ENCODE results near the gene ODAD2.
"Not testable (repeated sequence)": the region's sequence is repeated elsewhere in the genome, so short reads cannot be mapped to it uniquely, and the experiment has no call there.

Gene ODAD2

DNA sequence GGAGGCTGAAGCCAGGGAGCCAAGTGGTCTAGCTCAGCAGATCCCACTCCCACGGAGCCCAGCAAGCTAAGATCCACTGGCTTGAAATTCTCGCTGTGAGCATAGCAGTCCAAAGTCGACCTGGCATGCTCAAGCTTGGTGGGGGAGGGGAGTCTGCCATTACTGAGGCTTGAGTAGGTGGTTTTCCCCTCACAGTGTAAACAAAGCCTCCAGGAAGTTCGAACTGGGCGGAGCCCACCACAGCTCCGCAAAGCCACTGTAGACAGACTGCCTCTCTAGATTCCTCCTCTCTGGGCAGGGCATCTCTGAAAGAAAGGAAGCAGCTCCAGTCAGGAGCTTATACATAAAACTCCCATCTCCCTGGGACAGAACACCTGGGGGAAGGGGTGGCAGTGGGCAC is 99.4 kb downstream of the ODAD2 start:
- not testable (repeated sequence) for H3K36me3 ChIP-seq (ENCODE audit: insufficient read depth, low read length); H3K9me3 ChIP-seq (ENCODE audit: insufficient read depth, low read depth, low read length); H3K4me3 ChIP-seq (ENCODE audit: low read length); H3K27ac ChIP-seq (ENCODE audit: low read depth, low read length); H3K9ac ChIP-seq (ENCODE audit: low read depth, low read length); H3K27me3 ChIP-seq (ENCODE audit: insufficient read depth, low read length)
- WGBS, result 34% methylated on average over 6 of the region's 6 CpGs
- H3K4me1 ChIP-seq (ENCODE audit: insufficient read depth, low read length), result peaks cover 10% of the 10 kb centered on the region; the same call in 1 of the 2 replicates

DNA sequence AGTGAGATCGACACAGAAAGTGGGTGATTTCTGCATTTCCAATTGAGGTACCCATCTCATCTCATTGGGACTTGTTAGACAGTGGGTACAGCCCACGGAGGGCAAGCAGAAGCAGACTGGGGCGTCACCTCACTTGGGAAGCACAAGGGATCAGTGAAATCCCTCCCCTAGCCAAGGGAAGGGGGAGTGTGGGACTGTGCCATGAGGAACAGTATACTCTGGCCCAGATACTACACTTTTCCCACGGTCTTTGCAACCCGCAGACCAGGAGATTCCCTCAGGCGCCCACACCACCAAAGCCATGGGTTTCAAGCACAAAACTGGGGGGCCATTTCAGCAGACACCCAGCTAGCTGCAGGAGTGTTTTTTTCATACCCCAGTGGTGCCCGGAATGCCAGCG is 99.8 kb downstream of the ODAD2 start:
- 81% methylated on average over 8 of the region's 8 CpGs for WGBS
- Histone ChIP-seq H3K27ac (ENCODE audit: low read depth, low read length) (no peak overlapping the region), H3K9me3 (ENCODE audit: insufficient read depth, low read depth, low read length) (no peaks in the 10 kb centered on the region), H3K4me3 (ENCODE audit: low read length) (no peak overlapping the region), H3K9ac (ENCODE audit: low read depth, low read length) (no peak overlapping the region), H3K36me3 (ENCODE audit: insufficient read depth, low read length) (no peaks in the 10 kb centered on the region), H3K27me3 (ENCODE audit: insufficient read depth, low read length) (no peaks in the 10 kb centered on the region), H3K4me1 (ENCODE audit: insufficient read depth, low read length) (peaks cover 10% of the 10 kb centered on the region; the same call in 1 of the 2 replicates)

DNA sequence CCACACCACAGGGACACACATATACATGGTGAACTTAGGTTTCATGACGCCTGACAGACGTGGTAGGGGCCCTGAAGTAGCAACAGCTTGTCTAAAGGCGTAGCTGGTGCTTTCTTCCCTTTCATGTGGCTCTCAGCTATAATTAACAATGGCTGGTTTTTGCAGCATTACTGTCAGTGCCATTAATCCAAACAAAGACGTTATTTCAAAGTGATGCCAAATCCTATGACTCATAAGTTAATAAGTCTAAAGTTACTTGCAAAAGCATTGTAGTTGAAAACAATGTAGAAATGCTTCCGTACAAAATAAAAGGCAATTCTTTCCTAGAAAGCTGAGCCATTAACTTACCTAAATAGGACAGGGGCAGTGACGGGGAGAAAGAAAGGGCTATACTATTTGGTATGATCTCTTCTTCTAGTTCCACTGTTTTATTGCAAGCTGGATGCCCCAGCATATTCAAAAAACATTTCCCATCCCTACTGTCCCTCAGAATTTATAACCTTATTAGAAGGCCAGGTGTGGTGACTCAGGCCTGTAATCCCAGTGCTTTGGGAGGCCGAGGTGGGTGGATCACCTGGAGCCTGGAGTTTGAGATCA is 105.4 kb downstream of the ODAD2 start:
- H3K4me1 ChIP-seq (ENCODE audit: insufficient read depth, low read length), result no peaks in the 10 kb centered on the region
- H3K4me3 ChIP-seq (ENCODE audit: low read length), result no peak overlapping the region
- H3K9ac ChIP-seq (ENCODE audit: low read depth, low read length), result no peak overlapping the region
- no peaks in the 10 kb centered on the region for H3K9me3 ChIP-seq (ENCODE audit: insufficient read depth, low read depth, low read length)
- no peak overlapping the region for H3K27ac ChIP-seq (ENCODE audit: low read depth, low read length)
- H3K36me3 ChIP-seq (ENCODE audit: insufficient read depth, low read length), result no peaks in the 10 kb centered on the region
- 92% methylated on average over 7 of the region's 7 CpGs for WGBS
- no peaks in the 10 kb centered on the region for H3K27me3 ChIP-seq (ENCODE audit: insufficient read depth, low read length)

DNA sequence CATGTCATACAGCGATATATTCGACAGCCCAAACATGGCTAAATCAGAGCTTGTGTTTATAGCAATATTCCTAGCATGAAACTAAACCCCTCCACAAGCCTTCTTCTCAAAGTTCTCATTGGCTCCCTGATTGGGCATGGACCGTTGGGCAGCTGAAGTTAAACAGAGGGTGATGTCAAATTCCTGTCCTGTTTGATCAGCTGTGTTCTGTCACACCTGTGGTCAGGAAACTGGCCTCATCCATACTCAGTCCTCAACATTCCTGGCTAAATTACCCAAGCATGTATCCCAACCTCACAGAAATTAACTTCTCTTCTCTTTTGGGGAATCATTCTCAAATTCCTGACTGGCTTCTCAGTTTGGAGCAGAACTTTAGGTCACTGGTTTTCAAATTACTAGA is 107.9 kb downstream of the ODAD2 start:
- Histone ChIP-seq H3K9me3 (ENCODE audit: insufficient read depth, low read depth, low read length) (no peaks in the 10 kb centered on the region), H3K27me3 (ENCODE audit: insufficient read depth, low read length) (no peaks in the 10 kb centered on the region), H3K4me1 (ENCODE audit: insufficient read depth, low read length) (no peaks in the 10 kb centered on the region; the same call in 1 of the 2 replicates), H3K4me3 (ENCODE audit: low read length) (no peak overlapping the region), H3K27ac (ENCODE audit: low read depth, low read length) (no peak overlapping the region), H3K36me3 (ENCODE audit: insufficient read depth, low read length) (no peaks in the 10 kb centered on the region), H3K9ac (ENCODE audit: low read depth, low read length) (no peak overlapping the region)
- 88% methylated on average over 3 of the region's 3 CpGs for WGBS

DNA sequence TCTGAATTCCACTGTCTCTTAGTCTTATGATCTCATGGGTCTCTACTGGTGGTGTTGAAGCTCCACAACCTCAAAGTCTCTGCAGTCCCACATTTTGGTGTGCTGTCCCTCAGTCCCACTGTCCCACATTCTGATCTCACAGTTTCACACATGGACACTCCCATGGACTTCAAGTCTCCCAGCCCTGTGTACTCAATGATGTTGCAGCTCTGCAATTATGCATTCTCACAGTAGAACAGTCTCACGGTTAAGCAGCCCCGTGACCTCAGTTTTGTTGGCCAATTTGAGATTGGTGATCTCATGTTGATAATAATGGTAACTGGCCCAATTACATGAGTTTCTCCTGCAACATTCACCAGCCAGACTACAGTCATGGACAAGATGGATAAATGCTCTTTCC is 109.4 kb downstream of the ODAD2 start:
- H3K27ac ChIP-seq (ENCODE audit: low read depth, low read length), result no peak overlapping the region
- no peaks in the 10 kb centered on the region for H3K9me3 ChIP-seq (ENCODE audit: insufficient read depth, low read depth, low read length)
- no peak overlapping the region for H3K9ac ChIP-seq (ENCODE audit: low read depth, low read length)
- no peak overlapping the region for H3K4me3 ChIP-seq (ENCODE audit: low read length)
- no peaks in the 10 kb centered on the region for H3K36me3 ChIP-seq (ENCODE audit: insufficient read depth, low read length)
- H3K4me1 ChIP-seq (ENCODE audit: insufficient read depth, low read length), result no peaks in the 10 kb centered on the region; the same call in 1 of the 2 replicates
- 100% methylated on average over 2 of the region's 2 CpGs for WGBS
- H3K27me3 ChIP-seq (ENCODE audit: insufficient read depth, low read length), result no peaks in the 10 kb centered on the region

DNA sequence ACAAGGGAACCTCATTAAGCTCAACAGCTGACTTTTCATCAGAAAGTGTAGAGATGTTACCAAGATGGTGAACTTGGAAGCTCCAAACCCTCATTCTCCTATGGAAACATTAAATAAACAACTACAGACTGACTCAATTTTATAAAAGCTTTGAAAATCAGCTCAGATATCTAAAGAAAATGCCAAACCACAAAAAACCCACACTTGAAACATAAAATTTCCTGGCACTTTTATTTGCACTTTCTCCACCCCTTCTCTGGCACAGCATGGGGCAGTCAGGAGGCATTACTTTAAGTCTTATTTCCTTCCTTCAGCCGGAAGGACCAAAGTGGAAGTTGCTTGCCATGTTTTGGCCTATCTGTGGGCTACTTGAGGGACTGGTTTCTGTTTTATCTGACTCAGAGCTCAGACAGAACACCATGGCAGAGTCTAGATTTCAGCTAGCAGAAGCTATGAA is 114.7 kb downstream of the ODAD2 start:
- no peak overlapping the region for H3K27ac ChIP-seq (ENCODE audit: low read depth, low read length)
- 85% methylated on average over 1 of the region's 1 CpG for WGBS
- H3K9ac ChIP-seq (ENCODE audit: low read depth, low read length), result no peak overlapping the region
- no peak overlapping the region for H3K4me3 ChIP-seq (ENCODE audit: low read length)
- H3K27me3 ChIP-seq (ENCODE audit: insufficient read depth, low read length), result no peaks in the 10 kb centered on the region
- H3K9me3 ChIP-seq (ENCODE audit: insufficient read depth, low read depth, low read length), result no peaks in the 10 kb centered on the region
- H3K36me3 ChIP-seq (ENCODE audit: insufficient read depth, low read length), result no peaks in the 10 kb centered on the region
- no peaks in the 10 kb centered on the region; the same call in 1 of the 2 replicates for H3K4me1 ChIP-seq (ENCODE audit: insufficient read depth, low read length)

DNA sequence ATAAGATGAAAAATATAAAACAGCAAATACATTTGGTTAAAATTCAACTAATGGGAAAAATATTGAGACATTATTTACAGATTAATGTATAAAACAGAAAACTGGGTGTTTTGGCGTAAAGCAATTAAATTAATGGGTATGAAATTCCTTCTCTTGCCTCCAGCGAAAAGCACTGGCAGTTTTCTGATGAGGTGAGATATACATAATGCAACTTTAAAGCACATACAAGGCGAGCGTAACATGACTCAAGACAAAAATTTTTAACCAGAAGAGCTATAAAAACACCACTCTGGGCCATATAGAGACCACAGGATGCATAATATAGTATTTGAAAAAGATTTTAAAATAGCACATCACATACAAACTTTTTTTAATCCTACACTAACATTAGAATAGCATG is 120.6 kb downstream of the ODAD2 start:
- H3K9ac ChIP-seq (ENCODE audit: low read depth, low read length), result no peak overlapping the region
- H3K9me3 ChIP-seq (ENCODE audit: insufficient read depth, low read depth, low read length), result no peaks in the 10 kb centered on the region
- H3K27ac ChIP-seq (ENCODE audit: low read depth, low read length), result no peak overlapping the region
- no peaks in the 10 kb centered on the region for H3K27me3 ChIP-seq (ENCODE audit: insufficient read depth, low read length)
- 100% methylated on average over 2 of the region's 4 CpGs for WGBS
- H3K4me1 ChIP-seq (ENCODE audit: insufficient read depth, low read length), result no peaks in the 10 kb centered on the region
- H3K36me3 ChIP-seq (ENCODE audit: insufficient read depth, low read length), result no peaks in the 10 kb centered on the region
- no peak overlapping the region for H3K4me3 ChIP-seq (ENCODE audit: low read length)

DNA sequence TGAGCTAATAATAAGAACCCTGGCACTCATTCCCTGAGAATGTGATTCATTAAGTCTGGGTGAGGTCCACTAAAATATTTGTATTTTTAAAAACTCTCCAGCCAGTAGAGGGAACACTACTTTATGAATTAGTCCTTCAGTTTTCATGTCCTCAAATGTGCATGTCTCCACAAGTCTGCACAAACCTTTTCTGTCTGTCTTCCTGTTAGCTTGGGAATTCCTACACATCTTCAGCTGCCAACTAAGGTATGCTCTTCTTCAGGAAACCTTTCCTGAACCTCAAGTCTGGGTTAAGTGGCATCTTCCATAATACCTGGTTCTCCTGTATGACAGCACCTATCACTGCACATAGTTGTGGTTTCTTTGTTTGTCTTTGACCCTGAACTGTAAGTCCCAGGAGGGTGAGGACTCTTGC is 133.7 kb downstream of the ODAD2 start:
- Histone ChIP-seq H3K9ac (ENCODE audit: low read depth, low read length) (no peak overlapping the region), H3K4me1 (ENCODE audit: insufficient read depth, low read length) (no peaks in the 10 kb centered on the region), H3K27ac (ENCODE audit: low read depth, low read length) (no peak overlapping the region), H3K27me3 (ENCODE audit: insufficient read depth, low read length) (no peaks in the 10 kb centered on the region), H3K4me3 (ENCODE audit: low read length) (no peak overlapping the region), H3K36me3 (ENCODE audit: insufficient read depth, low read length) (no peaks in the 10 kb centered on the region), H3K9me3 (ENCODE audit: insufficient read depth, low read depth, low read length) (no peaks in the 10 kb centered on the region)

DNA sequence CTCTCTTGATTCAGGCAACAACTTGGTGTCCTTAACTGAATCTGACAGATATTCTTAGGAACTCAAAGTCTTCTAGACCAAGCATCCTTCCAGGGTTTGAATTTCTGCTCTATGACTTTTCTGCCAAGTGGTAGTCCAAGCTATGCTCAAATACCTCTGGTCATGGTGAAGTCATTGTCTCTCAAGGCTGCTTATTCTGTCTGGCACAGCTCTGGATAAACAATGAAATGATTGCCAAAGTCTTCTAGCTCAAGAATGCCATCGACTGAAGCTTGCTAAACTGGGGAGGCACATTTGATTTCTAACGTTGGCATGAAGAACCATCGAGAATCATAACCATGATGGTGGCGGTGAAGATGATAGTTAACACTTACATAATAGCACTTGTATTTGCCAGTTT is 137.1 kb downstream of the ODAD2 start:
- H3K9me3 ChIP-seq (ENCODE audit: insufficient read depth, low read depth, low read length), result no peaks in the 10 kb centered on the region
- H3K9ac ChIP-seq (ENCODE audit: low read depth, low read length), result no peak overlapping the region
- H3K27ac ChIP-seq (ENCODE audit: low read depth, low read length), result no peak overlapping the region
- peaks cover 4% of the 10 kb centered on the region; the same call in 1 of the 2 replicates for H3K27me3 ChIP-seq (ENCODE audit: insufficient read depth, low read length)
- peaks cover 15% of the 10 kb centered on the region for H3K4me1 ChIP-seq (ENCODE audit: insufficient read depth, low read length)
- 96% methylated on average over 4 of the region's 4 CpGs for WGBS
- no peaks in the 10 kb centered on the region for H3K36me3 ChIP-seq (ENCODE audit: insufficient read depth, low read length)
- H3K4me3 ChIP-seq (ENCODE audit: low read length), result no peak overlapping the region

DNA sequence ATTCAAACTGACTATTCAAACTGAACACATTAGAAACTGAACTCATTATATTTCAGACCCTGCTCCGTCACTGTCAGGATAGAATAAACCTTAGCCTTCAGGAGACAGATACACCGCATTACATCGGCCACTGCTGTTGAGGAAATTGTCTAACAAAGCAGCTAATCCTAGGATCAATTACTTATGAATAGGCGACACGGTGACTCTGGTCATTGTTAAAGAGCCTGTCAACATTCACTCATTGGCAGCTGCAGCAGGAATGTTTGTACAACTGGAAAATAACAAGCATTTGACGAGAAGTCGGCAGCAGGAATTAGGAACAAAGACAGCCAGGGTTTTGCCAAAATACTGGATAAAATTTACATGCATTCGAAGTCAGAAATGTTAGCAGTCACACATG is 141.3 kb downstream of the ODAD2 start:
- no peak overlapping the region for H3K9ac ChIP-seq (ENCODE audit: low read depth, low read length)
- no peaks in the 10 kb centered on the region for H3K9me3 ChIP-seq (ENCODE audit: insufficient read depth, low read depth, low read length)
- 43% methylated on average over 8 of the region's 8 CpGs for WGBS
- no peak overlapping the region for H3K27ac ChIP-seq (ENCODE audit: low read depth, low read length)
- H3K4me1 ChIP-seq (ENCODE audit: insufficient read depth, low read length), result peaks cover 15% of the 10 kb centered on the region
- no peaks in the 10 kb centered on the region for H3K36me3 ChIP-seq (ENCODE audit: insufficient read depth, low read length)
- 0 out of 2 replicates have a peak overlapping the region, but pooled peaks have one; percentile 4 for H3K4me3 ChIP-seq (ENCODE audit: low read length)
- peaks cover 11% of the 10 kb centered on the region; the same call in 1 of the 2 replicates for H3K27me3 ChIP-seq (ENCODE audit: insufficient read depth, low read length)

DNA sequence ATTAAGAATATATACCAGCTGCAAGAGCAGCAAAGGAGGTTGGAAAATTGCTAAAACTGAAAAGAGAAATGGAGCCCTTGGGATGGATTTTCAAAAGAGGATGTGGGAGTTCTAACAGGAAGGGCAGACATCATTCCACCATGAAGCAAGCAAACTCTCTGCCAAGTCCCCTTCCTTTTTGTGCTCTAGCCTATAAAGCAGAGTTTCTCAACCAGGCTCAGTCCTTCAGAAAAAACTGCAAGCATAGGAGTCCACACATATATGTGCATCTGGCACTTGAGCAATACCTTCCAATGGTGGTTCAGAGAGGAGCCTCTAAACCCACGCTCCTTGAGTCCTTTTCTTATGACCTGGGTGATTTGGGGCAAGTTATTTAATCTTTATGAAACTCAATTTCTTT is 154.7 kb downstream of the ODAD2 start:
- no peaks in the 10 kb centered on the region for H3K27me3 ChIP-seq (ENCODE audit: insufficient read depth, low read length)
- no peak overlapping the region for H3K4me3 ChIP-seq (ENCODE audit: low read length)
- no peaks in the 10 kb centered on the region for H3K4me1 ChIP-seq (ENCODE audit: insufficient read depth, low read length)
- no peak overlapping the region for H3K9ac ChIP-seq (ENCODE audit: low read depth, low read length)
- WGBS, result 100% methylated on average over 1 of the region's 1 CpG
- no peaks in the 10 kb centered on the region for H3K36me3 ChIP-seq (ENCODE audit: insufficient read depth, low read length)
- H3K27ac ChIP-seq (ENCODE audit: low read depth, low read length), result no peak overlapping the region
- H3K9me3 ChIP-seq (ENCODE audit: insufficient read depth, low read depth, low read length), result no peaks in the 10 kb centered on the region

DNA sequence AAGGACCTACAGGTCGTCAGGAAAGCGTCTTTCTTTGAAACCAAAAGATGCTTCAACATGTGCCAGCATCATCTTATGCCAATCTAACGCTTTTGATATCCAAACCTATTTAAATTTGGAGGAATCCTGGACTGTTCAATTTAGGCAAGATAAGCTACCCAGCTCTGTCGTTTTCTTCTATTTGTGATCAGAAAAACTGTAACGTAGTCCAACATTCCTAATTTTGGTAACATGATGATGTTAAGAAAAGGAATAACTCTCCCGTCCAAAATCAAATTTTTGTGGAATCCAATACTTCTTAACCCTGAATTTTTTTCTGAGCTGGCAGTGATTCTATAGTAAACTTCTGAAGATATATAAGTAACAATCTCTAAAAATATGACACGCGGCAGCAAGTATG is 160.0 kb downstream of the ODAD2 start:
- no peaks in the 10 kb centered on the region for H3K9me3 ChIP-seq (ENCODE audit: insufficient read depth, low read depth, low read length)
- no peaks in the 10 kb centered on the region for H3K36me3 ChIP-seq (ENCODE audit: insufficient read depth, low read length)
- no peak overlapping the region for H3K9ac ChIP-seq (ENCODE audit: low read depth, low read length)
- H3K27ac ChIP-seq (ENCODE audit: low read depth, low read length), result no peak overlapping the region
- H3K27me3 ChIP-seq (ENCODE audit: insufficient read depth, low read length), result no peaks in the 10 kb centered on the region
- no peaks in the 10 kb centered on the region for H3K4me1 ChIP-seq (ENCODE audit: insufficient read depth, low read length)
- WGBS, result 95% methylated on average over 7 of the region's 8 CpGs
- no peak overlapping the region for H3K4me3 ChIP-seq (ENCODE audit: low read length)
